Fibroblast of lung (primary cell): ENCODE data around the gene ACRBP. TPM values are rescaled to one million over a fixed set of nuclear protein-coding genes. Genes with fewer than 3 reads are reported as not detected.

ENCODE experiments used
- DNase-seq, 2 donors: peaks; one replicate each; pipeline versions ENCODE4 v3.0.0 to v3.0.0-alpha.2; 2010; ENCODE audit warnings: low read depth in 2 of 2
- H2AFZ ChIP-seq: 2 replicates; pipeline ENCODE4 v1.5.1; 2012; ENCODE audit warnings: low read length, control low read depth, inconsistent platforms
- H3K27ac ChIP-seq: 2 replicates; pipeline ENCODE4 v1.5.1; 2011; ENCODE audit warnings: low read length, control low read depth; ENCODE audit not compliant: insufficient read depth
- H3K27me3 ChIP-seq: 2 replicates; pipeline ENCODE4 v1.5.1; 2011; ENCODE audit warnings: mild to moderate bottlenecking, low read length; ENCODE audit not compliant: control insufficient read depth, insufficient read depth
- H3K36me3 ChIP-seq: 2 replicates; pipeline ENCODE4 v1.5.1; 2011; ENCODE audit warnings: low read length; ENCODE audit not compliant: control insufficient read depth, insufficient read depth
- H3K4me1 ChIP-seq: 2 replicates; pipeline ENCODE4 v1.5.1; 2011; ENCODE audit warnings: low read length; ENCODE audit not compliant: control insufficient read depth, insufficient read depth; ENCODE audit errors: extremely low read depth
- H3K4me2 ChIP-seq: 2 replicates; pipeline ENCODE4 v1.5.1; 2011; ENCODE audit warnings: low read length, control low read depth; ENCODE audit not compliant: insufficient read depth; ENCODE audit errors: extremely low read depth
- H3K4me3 ChIP-seq, 4 experiments: fragments of 200-600 bp in 1 of 4; sonication (generic) in 1 of 4; replicated peaks in 1 of 4; 2 replicates each; pipeline ENCODE4 v1.5.1; 2011 to 2016; ENCODE audit warnings: low read length in 4 of 4, low read depth in 3 of 4, mild to moderate bottlenecking in 3 of 4, control low read depth in 2 of 4, inconsistent platforms in 1 of 4, mixed read lengths in 1 of 4; ENCODE audit not compliant: insufficient read depth in 1 of 4; ENCODE audit errors: control extremely low read depth in 1 of 4
- H3K79me2 ChIP-seq: 2 replicates; pipeline ENCODE4 v1.5.1; 2012; ENCODE audit warnings: mild to moderate bottlenecking, low read length, inconsistent platforms; ENCODE audit not compliant: control insufficient read depth, insufficient read depth
- H3K9ac ChIP-seq: 2 replicates; pipeline ENCODE4 v1.5.1; 2011; ENCODE audit warnings: mild to moderate bottlenecking, low read length, control low read depth; ENCODE audit not compliant: insufficient read depth
- H3K9me3 ChIP-seq: 2 replicates; pipeline ENCODE4 v1.5.1; 2012; ENCODE audit warnings: low read depth, low read length; ENCODE audit not compliant: control insufficient read depth, insufficient read depth
- H4K20me1 ChIP-seq: 2 replicates; pipeline ENCODE4 v1.5.1; 2011; ENCODE audit warnings: low read length; ENCODE audit not compliant: control insufficient read depth, insufficient read depth; ENCODE audit errors: extremely low read depth
- CTCF ChIP-seq, 2 donors: IDR thresholded peaks in 1 of 2; conservative IDR thresholded peaks in 1 of 2; 1 replicate in 1 of 2; 2 replicates in 1 of 2; pipeline ENCODE4 v1.5.1; 2011 to 2012; ENCODE audit warnings: low read length in 2 of 2, control low read depth in 1 of 2, inconsistent platforms in 1 of 2, low read depth in 1 of 2, mild to moderate bottlenecking in 1 of 2
- EZH2 ChIP-seq: IDR thresholded peaks from 2 replicates; pipeline ENCODE4 v1.5.1; 2012; ENCODE audit warnings: low read length, control low read depth, mild to moderate bottlenecking; ENCODE audit errors: missing control alignments
- polyA plus RNA-seq, 2 donors: library from polyadenylated mRNA; depleted of rRNA in 1 of 2; stranded (reverse) in 1 of 2; unstranded in 1 of 2; fragments of >200 nt; gene quantifications; 2 replicates each; pipeline ENCODE4 v1.2.1, GENCODE V29; 2011 to 2012; ENCODE audit warnings: missing spikeins in 1 of 2
- total RNA-seq: library from RNA; depleted of rRNA; stranded (reverse); fragments of >200 nt; gene quantifications from 2 replicates; pipeline ENCODE4 v1.2.1, GENCODE V29; 2014

ACRBP gene
- total and polyA plus RNA-seq, 2 donors (not counting 1 experiment from before 2014, with no cell fraction given) = 0.33 to 0.50 TPM

GRCh38 chr12:6653342-6653741 lies 6.1 kb upstream of the ACRBP start:
- Histone ChIP-seq H3K4me3 (no peak overlapping the region), H4K20me1 (no peaks in the 10 kb centered on the region), H3K27ac (no peak overlapping the region), H3K9me3 (no peaks in the 10 kb centered on the region), H3K4me2 (no peak overlapping the region), H3K36me3 (peaks cover 7% of the 10 kb centered on the region), H2AFZ (no peak overlapping the region), H3K4me1 (no peaks in the 10 kb centered on the region), H3K27me3 (no peaks in the 10 kb centered on the region), H3K79me2 (no peaks in the 10 kb centered on the region), H3K9ac (no peak overlapping the region)
- DNase-seq = no peak
- TF ChIP-seq CTCF (conservative IDR thresholded peaks at IDR 0.05 in 1 of 2, IDR thresholded peaks at IDR 0.05 in 1 of 2; ENCODE audit: low read depth in 1 of 2, low read length in 2 of 2) (no peak), EZH2 (no peak)

- H3K4me3 ChIP-seq = no peak overlapping the region
- H3K9me3 ChIP-seq = no peaks in the 10 kb centered on the region
- H3K27ac ChIP-seq = no peak overlapping the region
- no peak overlapping the region for H2AFZ ChIP-seq
- no peaks in the 10 kb centered on the region for H4K20me1 ChIP-seq
- H3K79me2 ChIP-seq = no peaks in the 10 kb centered on the region
- peaks cover 9% of the 10 kb centered on the region for H3K36me3 ChIP-seq
- H3K4me2 ChIP-seq = no peak overlapping the region
- no peak for DNase-seq
- no peaks in the 10 kb centered on the region for H3K4me1 ChIP-seq
- TF ChIP-seq CTCF (conservative IDR thresholded peaks at IDR 0.05 in 1 of 2, IDR thresholded peaks at IDR 0.05 in 1 of 2; ENCODE audit: low read depth in 1 of 2, low read length in 2 of 2) (no peak), EZH2 (no peak)
- no peaks in the 10 kb centered on the region for H3K27me3 ChIP-seq
- no peak overlapping the region for H3K9ac ChIP-seq
Measured at GRCh38 chr12:6652391-6652790, 5.2 kb upstream of the ACRBP start.

- H3K4me3 ChIP-seq = no peak overlapping the region
- H3K27ac ChIP-seq = no peak overlapping the region
- no peaks in the 10 kb centered on the region for H3K4me1 ChIP-seq
- H3K4me2 ChIP-seq = no peak overlapping the region
- H4K20me1 ChIP-seq = no peaks in the 10 kb centered on the region
- no peak overlapping the region for H2AFZ ChIP-seq
- no peak for TF ChIP-seq EZH2
- no peak for DNase-seq
- H3K9ac ChIP-seq = no peak overlapping the region
- H3K79me2 ChIP-seq = no peaks in the 10 kb centered on the region
- no peaks in the 10 kb centered on the region for H3K27me3 ChIP-seq
- no peaks in the 10 kb centered on the region for H3K9me3 ChIP-seq
- peaks cover 7% of the 10 kb centered on the region for H3K36me3 ChIP-seq
Measured at GRCh38 chr12:6650832-6651231, 3.6 kb upstream of the ACRBP start.
